SK-N-SH (cell line): ENCODE data around the gene DDX1. TPM values are rescaled to one million over a fixed set of nuclear protein-coding genes. Genes with fewer than 3 reads are reported as not detected.

Experiments
- CTCF ChIA-PET: fragments of 300-600, 350-600 bp; formaldehyde crosslinking; extraction: SDS; loops from one replicate; lab custom pipeline; 2021; lab: Yijun Ruan, JAX
- POLR2A ChIA-PET: fragments of 350-600 bp; sonication (Branson Sonifier 250); formaldehyde crosslinking; extraction: SDS; loops from one replicate; lab custom pipeline; 2020; ENCODE audit warnings: antibody characterized with exemption, inconsistent platforms; lab: Yijun Ruan, JAX
- DNase-seq: peaks from one replicate; pipeline ENCODE4 v3.0.0; 2012
- H2AFZ ChIP-seq: fragments of 200-600 bp; sonication (generic); 2 replicates; pipeline ENCODE4 v1.8.1; 2016; ENCODE audit warnings: antibody characterized with exemption, mild to moderate bottlenecking, low read depth
- H3F3A ChIP-seq: fragments of 200-600 bp; sonication (generic); replicated peaks from 2 replicates; pipeline ENCODE3; 2016; ENCODE audit warnings: antibody characterized with exemption, mild to moderate bottlenecking; ENCODE audit not compliant: insufficient read depth
- H3K27ac ChIP-seq, 2 experiments: fragments of 200-500 bp in 1 of 2; fragments of 200-600 bp in 1 of 2; sonication (Bioruptor generic) in 1 of 2; sonication (generic), shearing (Covaris generic) in 1 of 2; 2 replicates each; pipeline versions ENCODE4 v1.5.1 to v1.6.1; 2014 to 2016; ENCODE audit warnings: low read depth in 2 of 2, inconsistent platforms in 1 of 2, low read length in 1 of 2, mild to moderate bottlenecking in 1 of 2, mixed read lengths in 1 of 2
- H3K27me3 ChIP-seq: fragments of 200-600 bp; sonication (generic), shearing (Covaris generic); 2 replicates; pipeline ENCODE4 v1.6.1; 2016; ENCODE audit warnings: mixed run types; ENCODE audit not compliant: insufficient read depth
- H3K36me3 ChIP-seq, 2 experiments: fragments of 200-500 bp in 1 of 2; fragments of 200-600 bp in 1 of 2; sonication (Bioruptor generic) in 1 of 2; sonication (generic) in 1 of 2; replicated peaks in 1 of 2; 2 replicates each; pipeline versions ENCODE3 to v1.5.1; 2014 to 2016; ENCODE audit warnings: low read length in 1 of 2, mild to moderate bottlenecking in 1 of 2; ENCODE audit not compliant: insufficient read depth in 2 of 2, control insufficient read depth in 1 of 2
- H3K4me1 ChIP-seq, 2 experiments: fragments of 200-500 bp in 1 of 2; fragments of 200-600 bp in 1 of 2; sonication (Bioruptor generic) in 1 of 2; sonication (generic), shearing (Covaris generic) in 1 of 2; 2 replicates each; pipeline versions ENCODE4 v1.5.1 to v1.6.1; 2014 to 2016; ENCODE audit warnings: low read depth in 1 of 2, low read length in 1 of 2, mixed run types in 1 of 2; ENCODE audit not compliant: insufficient read depth in 2 of 2, control insufficient read depth in 1 of 2
- H3K4me2 ChIP-seq: fragments of 200-600 bp; sonication (generic), shearing (Covaris generic); 2 replicates; pipeline ENCODE4 v1.6.1; 2017; ENCODE audit warnings: mixed run types
- H3K4me3 ChIP-seq, 2 experiments: fragments of 200-500 bp in 1 of 2; fragments of 200-600 bp in 1 of 2; sonication (Bioruptor generic) in 1 of 2; sonication (generic), shearing (Covaris generic) in 1 of 2; 2 replicates each; pipeline versions ENCODE4 v1.5.1 to v1.8.1; 2014 to 2016; ENCODE audit warnings: low read depth in 2 of 2, inconsistent platforms in 1 of 2, low read length in 1 of 2, mild to moderate bottlenecking in 1 of 2, mixed read lengths in 1 of 2, moderate library complexity in 1 of 2
- H3K79me2 ChIP-seq: fragments of 200-600 bp; sonication (generic); 2 replicates; pipeline ENCODE4 v1.8.1; 2017; ENCODE audit warnings: mild to moderate bottlenecking; ENCODE audit not compliant: insufficient read depth
- H3K9ac ChIP-seq: fragments of 200-600 bp; sonication (generic); 2 replicates; pipeline ENCODE4 v1.6.1; 2017; ENCODE audit warnings: mixed run types
- H3K9me2 ChIP-seq: fragments of 200-600 bp; sonication (generic); 2 replicates; pipeline ENCODE4 v1.6.1; 2017; ENCODE audit warnings: mixed run types
- H3K9me3 ChIP-seq: fragments of 200-600 bp; sonication (generic); 2 replicates; pipeline ENCODE4 v1.6.1; 2017; ENCODE audit warnings: mixed run types, mild to moderate bottlenecking, moderate library complexity
- H4K20me1 ChIP-seq: fragments of 200-600 bp; sonication (generic); 2 replicates; pipeline ENCODE4 v1.6.1; 2017; ENCODE audit warnings: mild to moderate bottlenecking, mixed run types; ENCODE audit not compliant: insufficient read depth
- CHD2 ChIP-seq: fragments of 150-350 bp; IDR thresholded peaks from 2 replicates; pipeline ENCODE4 v1.6.1; 2018; ENCODE audit warnings: low read length; ENCODE audit not compliant: partially characterized antibody
- EP300 ChIP-seq, 2 experiments: IDR thresholded peaks; 2 replicates each; pipeline versions ENCODE4 v1.4.0 to v1.6.1; 2012; ENCODE audit warnings: borderline replicate concordance in 1 of 2, low read depth in 1 of 2, low read length in 1 of 2
- FOXJ3 ChIP-seq: sonication (generic); formaldehyde crosslinking; IDR thresholded peaks from 2 replicates; pipeline ENCODE4 v1.5.1; 2020; ENCODE audit warnings: mild to moderate bottlenecking, missing genetic modification reagents
- IRF3 ChIP-seq: fragments of 150-350 bp; IDR thresholded peaks from 2 replicates; pipeline ENCODE4 v1.6.1; 2016; ENCODE audit warnings: mild to moderate bottlenecking, low read depth, low read length
- MAX ChIP-seq: IDR thresholded peaks from 2 replicates; pipeline ENCODE4 v1.4.0; 2012; ENCODE audit warnings: low read depth
- SIN3A ChIP-seq: IDR thresholded peaks from 2 replicates; pipeline ENCODE4 v1.6.1; 2012; ENCODE audit warnings: low read depth, mild to moderate bottlenecking, low read length, moderate library complexity, borderline replicate concordance
- TEAD4 ChIP-seq: IDR thresholded peaks from 2 replicates; pipeline ENCODE4 v1.4.0; 2012; ENCODE audit warnings: mild to moderate bottlenecking, borderline replicate concordance; ENCODE audit not compliant: insufficient read depth
- USF1 ChIP-seq: IDR thresholded peaks from 2 replicates; pipeline ENCODE4 v1.4.0; 2012; ENCODE audit warnings: low read depth, borderline replicate concordance
- WGBS: methylation state at CpG from one replicate; pipeline ENCODE4 v1.1.6; 2017; ENCODE audit warnings: low lambda C conversion rate; 5-methylcytosine and 5-hydroxymethylcytosine counted together
- polyA plus RNA-seq, 3 experiments: library from polyadenylated mRNA; depleted of rRNA; stranded (reverse); fragments of >200 nt; gene quantifications; 2 replicates each; pipeline ENCODE4 v1.2.3, GENCODE V29; 2012
- TF ChIP-seq, protein P1 (sequence below): fragments of 150-350 bp; IDR thresholded peaks from 2 replicates; pipeline ENCODE4 v1.6.1; 2017; ENCODE audit warnings: antibody characterized with exemption, low read length, low read depth, borderline replicate concordance

The DDX1 gene
- polyA plus RNA-seq, 1 of the 3 experiments (the other 2 are of a cell fraction) = 54.5 TPM

DNA sequence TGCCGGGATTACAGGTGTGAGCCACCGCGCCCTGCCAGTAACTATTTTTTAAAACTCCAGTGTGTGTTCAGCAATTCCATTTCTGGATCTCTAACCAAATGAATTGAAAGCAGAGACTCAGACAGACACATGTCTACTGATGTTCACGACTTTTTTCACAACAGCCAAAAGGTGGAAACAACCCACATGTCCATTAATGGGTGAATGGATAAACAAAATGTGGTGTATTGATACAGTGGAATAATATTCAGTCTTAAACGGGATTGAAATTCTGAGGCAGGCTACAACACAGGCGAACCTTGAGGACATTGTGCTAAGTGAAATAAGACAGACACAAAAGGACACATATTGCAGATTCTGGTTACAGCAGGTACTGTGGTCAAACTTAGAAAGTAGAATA, 55.0 kb downstream of the DDX1 start:
- no peak overlapping the region for H2AFZ ChIP-seq
- H3K4me1 ChIP-seq = no peaks in the 10 kb centered on the region
- WGBS = 70% methylated on average over 6 of the region's 6 CpGs
- no peak overlapping the region for H3K27ac ChIP-seq
- no peak overlapping the region for H3K4me2 ChIP-seq
- H3F3A ChIP-seq = no peaks in the 10 kb centered on the region
- H3K36me3 ChIP-seq = peaks cover 0 to 2% of the 10 kb centered on the region in 2 experiments
- H3K79me2 ChIP-seq = no peaks in the 10 kb centered on the region
- H4K20me1 ChIP-seq = no peaks in the 10 kb centered on the region
- H3K9ac ChIP-seq = no peak overlapping the region
- no peak for DNase-seq
- CTCF ChIA-PET = interaction anchor here (1.2 kb wide), 1 partner anchor 16 kb away, joined by 3 read pairs; no protein-coding TSS in a partner anchor
- H3K27me3 ChIP-seq = no peaks in the 10 kb centered on the region
- POLR2A ChIA-PET = no interaction called here
- H3K9me3 ChIP-seq = no peaks in the 10 kb centered on the region
- TF ChIP-seq, protein P1, sequence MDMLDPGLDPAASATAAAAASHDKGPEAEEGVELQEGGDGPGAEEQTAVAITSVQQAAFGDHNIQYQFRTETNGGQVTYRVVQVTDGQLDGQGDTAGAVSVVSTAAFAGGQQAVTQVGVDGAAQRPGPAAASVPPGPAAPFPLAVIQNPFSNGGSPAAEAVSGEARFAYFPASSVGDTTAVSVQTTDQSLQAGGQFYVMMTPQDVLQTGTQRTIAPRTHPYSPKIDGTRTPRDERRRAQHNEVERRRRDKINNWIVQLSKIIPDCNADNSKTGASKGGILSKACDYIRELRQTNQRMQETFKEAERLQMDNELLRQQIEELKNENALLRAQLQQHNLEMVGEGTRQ = no peak
- TF ChIP-seq EP300 (IDR thresholded peaks at IDR 0.05; ENCODE audit: borderline replicate concordance in 1 of 2, low read depth in 1 of 2, low read length in 1 of 2) (no peak), USF1 (no peak)
- H3K9me2 ChIP-seq = no peaks in the 10 kb centered on the region
- no peak overlapping the region for H3K4me3 ChIP-seq

- Histone ChIP-seq H3K27ac (no peak overlapping the region), H3K9me3 (no peaks in the 10 kb centered on the region), H3K4me2 (no peak overlapping the region), H3K27me3 (no peaks in the 10 kb centered on the region), H3K9ac (no peak overlapping the region), H3K4me3 (no peak overlapping the region), H3K9me2 (no peaks in the 10 kb centered on the region), H3K79me2 (no peaks in the 10 kb centered on the region), H3F3A (no peaks in the 10 kb centered on the region), H4K20me1 (no peaks in the 10 kb centered on the region), H3K36me3 (no peaks in the 10 kb centered on the region), H3K4me1 (peaks cover 0 to 2% of the 10 kb centered on the region in 2 experiments; a peak in 1 of 4 replicates), H2AFZ (no peak overlapping the region)
- DNase-seq = no peak
- TF ChIP-seq CHD2 (no peak), FOXJ3 (CRISPR knock-in tag) (no peak), IRF3 (no peak), TEAD4 (no peak), MAX (no peak), SIN3A (no peak)
- ChIA-PET POLR2A (no interaction called here), CTCF (interaction anchor here (0.7 to 1.2 kb wide), 5 partner anchors 10 to 965 kb away, joined by 3 to 6 read pairs (median 3); partner anchors contain the start of gene MYCN)
- 74% methylated on average over 18 of the region's 18 CpGs for WGBS
These were observed 56.2 kb downstream of the DDX1 start for GRCh38 chr2:15647622-15648590.
